Measurements from ENCODE around the gene CCDC181. TPM values are rescaled to one million over a fixed set of nuclear protein-coding genes. Genes with fewer than 3 reads are reported as not detected.

CCDC181 gene
- total RNA-seq (1 to 10 TPM in 3 of 9 donors, under 1 TPM in 3, not detected in 3; 0.15 to 2.6 (median 1.0) TPM), polyA plus RNA-seq (1 to 10 TPM; 1.3 to 4.2 (median 3.5) TPM)
- long read RNA-seq, donor 1 = 0 reads
- long read RNA-seq, donor 2 = 0 reads
- long read RNA-seq, donor 3 = 0 reads
- long read RNA-seq, donor 4 = 0 reads
- long read RNA-seq, donor 5 = 0 reads
- long read RNA-seq, donor 6, partial matches to known transcripts = 2 of 2 reads
- long read RNA-seq, donor 6, other reads (novel, unspliced or antisense) = 0 of 2 reads
- long read RNA-seq, donor 7 = 0 reads
- long read RNA-seq, donor 8 = 0 reads
- long read RNA-seq, donor 9 = 0 reads
- long read RNA-seq, donor 10 = 0 reads

DNA sequence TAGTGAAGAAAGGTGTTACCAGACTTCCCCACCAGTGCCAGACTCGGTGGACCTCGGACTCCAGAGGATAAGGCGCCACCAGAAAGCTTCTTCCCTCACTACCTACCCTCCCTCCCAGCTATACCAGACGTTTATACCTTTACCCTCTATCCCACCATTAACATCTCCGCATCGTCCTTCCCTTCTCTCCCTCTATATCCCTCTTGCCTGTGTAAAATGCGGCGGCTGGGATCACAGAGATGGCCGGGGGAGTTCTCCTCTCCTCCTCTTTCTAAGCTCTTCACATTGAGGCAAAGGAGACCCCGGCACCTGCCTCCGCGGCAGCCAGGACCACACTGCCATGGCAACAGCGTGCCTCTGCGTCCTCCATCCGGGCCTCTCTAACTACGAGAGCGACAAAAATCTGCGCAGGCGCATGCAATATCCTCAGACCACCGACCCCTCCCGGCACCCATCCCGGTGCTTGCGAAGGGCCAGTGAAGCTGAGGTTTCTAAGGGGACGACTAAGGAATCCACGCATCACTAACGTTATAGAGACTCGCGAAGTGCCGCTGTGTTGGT lies at the start of gene CCDC181:
Gene CCDC181, minus strand, starts transcription at position 394 of the 561 bp plus-strand sequence. CDS start 2,547 bp downstream, outside the sequence.
- no peak within 1 kb of the TSS for H3K27ac ChIP-seq
- H3K4me3 ChIP-seq = peak within 1 kb of the TSS in 2 of 4 donors; percentile 2 to 57
- no peaks in the 10 kb centered on the region for H3K4me1 ChIP-seq (replicated peaks in 1 of 2)
- intact Hi-C loops (cut with DNase I) = no loop called here
- H3K9me3 ChIP-seq (replicated peaks in 1 of 3) = no peaks in the 10 kb centered on the region
- DNase-seq = peak; percentile 21 to 85 (median 35)
- TF ChIP-seq POLR2A (IDR thresholded peaks at IDR 0.05) = no peak
- TF ChIP-seq, protein P1, sequence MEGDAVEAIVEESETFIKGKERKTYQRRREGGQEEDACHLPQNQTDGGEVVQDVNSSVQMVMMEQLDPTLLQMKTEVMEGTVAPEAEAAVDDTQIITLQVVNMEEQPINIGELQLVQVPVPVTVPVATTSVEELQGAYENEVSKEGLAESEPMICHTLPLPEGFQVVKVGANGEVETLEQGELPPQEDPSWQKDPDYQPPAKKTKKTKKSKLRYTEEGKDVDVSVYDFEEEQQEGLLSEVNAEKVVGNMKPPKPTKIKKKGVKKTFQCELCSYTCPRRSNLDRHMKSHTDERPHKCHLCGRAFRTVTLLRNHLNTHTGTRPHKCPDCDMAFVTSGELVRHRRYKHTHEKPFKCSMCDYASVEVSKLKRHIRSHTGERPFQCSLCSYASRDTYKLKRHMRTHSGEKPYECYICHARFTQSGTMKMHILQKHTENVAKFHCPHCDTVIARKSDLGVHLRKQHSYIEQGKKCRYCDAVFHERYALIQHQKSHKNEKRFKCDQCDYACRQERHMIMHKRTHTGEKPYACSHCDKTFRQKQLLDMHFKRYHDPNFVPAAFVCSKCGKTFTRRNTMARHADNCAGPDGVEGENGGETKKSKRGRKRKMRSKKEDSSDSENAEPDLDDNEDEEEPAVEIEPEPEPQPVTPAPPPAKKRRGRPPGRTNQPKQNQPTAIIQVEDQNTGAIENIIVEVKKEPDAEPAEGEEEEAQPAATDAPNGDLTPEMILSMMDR (IDR thresholded peaks at IDR 0.05) = no peak
- H3K36me3 ChIP-seq (replicated peaks in 1 of 2) = no peaks in the 10 kb centered on the region
- 1 to 3% (median 1%) methylated on average over 18 to 29 of the region's 29 CpGs for whole genome bisulfite sequencing, 4 donors
- H3K27me3 ChIP-seq = peaks cover 9% of the 10 kb centered on the region

DNA sequence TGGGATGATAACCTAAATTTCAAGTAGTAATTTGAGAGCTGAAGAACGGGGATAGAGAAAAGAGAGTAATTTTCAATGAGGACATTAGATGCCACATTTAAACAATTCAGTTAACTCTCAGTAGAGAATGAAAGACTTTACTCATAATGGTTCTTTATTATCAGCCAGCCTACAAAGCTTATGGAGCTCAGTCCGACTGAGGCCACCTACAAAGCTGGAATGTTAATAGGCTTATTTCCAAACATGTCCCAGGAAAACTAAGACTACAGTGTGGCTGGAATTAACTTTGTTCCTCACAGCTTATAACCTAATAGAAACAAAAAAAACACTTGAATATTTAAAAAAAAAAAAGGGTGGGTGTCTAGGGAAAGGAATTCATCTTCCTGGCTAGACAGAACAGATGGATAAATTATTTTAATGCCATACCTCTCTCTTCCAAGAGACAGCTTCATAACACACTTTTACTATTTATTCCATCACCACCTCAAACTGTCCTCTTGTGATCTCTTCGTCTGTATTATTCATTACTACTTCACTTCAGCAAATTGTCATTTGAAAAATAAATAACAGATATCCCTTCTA lies 48.6 kb upstream of the CCDC181 start:
- H3K9me3 ChIP-seq (replicated peaks in 1 of 3) = no peaks in the 10 kb centered on the region
- DNase-seq = no peak
- intact Hi-C loops (cut with DNase I) = no loop called here
- H3K36me3 ChIP-seq (replicated peaks in 1 of 2) = peaks cover 0 to 5% of the 10 kb centered on the region in 2 donors
- peaks cover 11 to 21% of the 10 kb centered on the region in 2 donors for H3K4me1 ChIP-seq (replicated peaks in 1 of 2)
- H3K27me3 ChIP-seq = no peaks in the 10 kb centered on the region
- no peak overlapping the region for H3K4me3 ChIP-seq
- 87 to 93% (median 90%) methylated on average over 3 of the region's 3 CpGs for WGBS, 4 donors
- H3K27ac ChIP-seq = no peak overlapping the region
- TF ChIP-seq, protein P1 (IDR thresholded peaks at IDR 0.05) = no peak
- TF ChIP-seq POLR2A (IDR thresholded peaks at IDR 0.05) = no peak

DNA sequence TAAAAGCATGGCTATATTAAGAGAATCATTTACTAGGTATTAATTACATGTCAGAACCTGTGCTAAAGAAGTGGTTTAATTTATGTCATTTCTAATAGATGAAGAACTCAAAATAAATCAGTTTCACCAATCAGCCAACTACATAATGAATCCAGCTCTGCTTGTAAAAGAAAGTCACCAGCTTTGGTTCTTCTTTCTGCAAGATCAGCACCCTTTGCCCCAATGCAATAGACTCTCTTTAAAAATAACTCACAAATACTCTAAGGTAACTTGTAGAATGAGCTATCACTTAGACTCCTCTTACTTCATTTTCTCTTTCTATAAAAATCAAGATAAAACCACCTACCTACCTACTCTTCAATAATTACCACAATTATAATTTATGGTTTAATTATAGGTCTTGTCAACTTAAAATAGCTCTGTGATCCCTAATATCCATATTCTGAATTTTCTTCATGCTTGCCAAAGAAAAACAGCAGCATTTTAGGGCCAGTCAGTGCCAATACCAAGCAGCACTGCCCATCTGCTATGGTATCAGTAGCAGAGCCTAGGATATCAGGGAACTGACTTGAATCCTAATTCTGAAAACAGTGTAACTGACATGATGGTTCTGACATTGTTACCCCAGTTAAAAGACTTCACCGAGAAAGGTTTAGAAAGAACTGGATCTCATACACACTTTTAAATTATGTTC lies 47.2 kb upstream of the CCDC181 start:
- no peak for TF ChIP-seq POLR2A (IDR thresholded peaks at IDR 0.05)
- TF ChIP-seq, protein P1 (IDR thresholded peaks at IDR 0.05) = no peak
- no peak overlapping the region for H3K4me3 ChIP-seq
- peaks cover 4 to 12% of the 10 kb centered on the region in 2 donors for H3K4me1 ChIP-seq (replicated peaks in 1 of 2)
- no peak for DNase-seq
- 80 to 96% (median 89%) methylated on average over 1 of the region's 1 CpG for WGBS, 4 donors
- H3K36me3 ChIP-seq (replicated peaks in 1 of 2) = peaks cover 0 to 5% of the 10 kb centered on the region in 2 donors
- intact Hi-C loops (cut with DNase I) = no loop called here
- no peak overlapping the region for H3K27ac ChIP-seq
- no peaks in the 10 kb centered on the region for H3K9me3 ChIP-seq (replicated peaks in 1 of 3)
- H3K27me3 ChIP-seq = no peaks in the 10 kb centered on the region

DNA sequence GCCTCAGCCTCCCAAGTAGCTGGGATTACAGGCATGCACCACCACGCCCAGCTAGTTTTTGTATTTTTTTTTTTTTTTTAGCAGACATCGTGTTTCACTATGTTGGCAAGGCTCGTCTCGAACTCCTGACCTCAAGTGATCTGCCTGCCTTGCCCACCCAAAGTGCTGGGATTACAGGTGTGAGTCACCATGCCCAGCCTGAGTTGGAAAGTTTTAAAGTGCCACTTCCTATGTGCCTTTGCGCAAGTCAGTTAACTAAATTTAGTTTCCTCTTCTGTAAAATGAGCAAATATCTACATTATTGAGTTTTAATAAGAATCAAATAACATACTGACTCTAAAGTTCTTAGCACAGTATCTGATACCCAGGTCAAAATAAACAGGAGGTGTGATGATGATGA lies 46.1 kb upstream of the CCDC181 start:
- peaks cover 0 to 10% of the 10 kb centered on the region in 2 donors for H3K4me1 ChIP-seq (replicated peaks in 1 of 2)
- peaks cover 0 to 5% of the 10 kb centered on the region in 2 donors for H3K36me3 ChIP-seq (replicated peaks in 1 of 2)
- no peaks in the 10 kb centered on the region for H3K27me3 ChIP-seq
- H3K27ac ChIP-seq = no peak overlapping the region
- WGBS, 4 donors = 66 to 83% (median 77%) methylated on average over 5 of the region's 5 CpGs
- H3K4me3 ChIP-seq = no peak overlapping the region
- H3K9me3 ChIP-seq (replicated peaks in 1 of 3) = no peaks in the 10 kb centered on the region
- no peak for DNase-seq
- TF ChIP-seq, protein P1 (IDR thresholded peaks at IDR 0.05) = no peak
- TF ChIP-seq POLR2A (IDR thresholded peaks at IDR 0.05) = no peak
- intact Hi-C loops (cut with DNase I) = no loop called here

Measured in adrenal gland (tissue), 19 donors.